ENCODE data around the gene TLE4.

DNA sequence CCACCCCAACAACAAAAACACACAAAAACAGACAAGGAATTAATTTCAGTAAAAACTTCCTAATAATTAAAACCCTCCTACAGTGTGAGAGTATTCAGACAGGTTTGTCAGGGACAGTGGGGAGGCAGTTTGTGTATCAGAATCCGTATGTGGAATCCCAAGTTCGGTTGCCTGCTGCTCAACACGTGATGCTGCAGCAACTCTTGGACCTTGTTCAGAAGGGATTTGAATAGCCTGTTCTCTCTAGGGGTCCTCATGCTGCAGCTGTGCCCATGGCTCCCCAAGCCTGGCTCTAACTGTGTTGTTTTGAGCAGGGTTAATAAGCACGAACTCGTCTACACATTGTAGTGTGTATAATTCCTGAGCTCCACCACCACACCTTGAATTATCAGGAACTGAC, 28.7 kb downstream of the TLE4 start:
- no peak for TF ChIP-seq HDAC2 (IDR thresholded peaks at IDR 0.05)
- TF ChIP-seq, protein P1, sequence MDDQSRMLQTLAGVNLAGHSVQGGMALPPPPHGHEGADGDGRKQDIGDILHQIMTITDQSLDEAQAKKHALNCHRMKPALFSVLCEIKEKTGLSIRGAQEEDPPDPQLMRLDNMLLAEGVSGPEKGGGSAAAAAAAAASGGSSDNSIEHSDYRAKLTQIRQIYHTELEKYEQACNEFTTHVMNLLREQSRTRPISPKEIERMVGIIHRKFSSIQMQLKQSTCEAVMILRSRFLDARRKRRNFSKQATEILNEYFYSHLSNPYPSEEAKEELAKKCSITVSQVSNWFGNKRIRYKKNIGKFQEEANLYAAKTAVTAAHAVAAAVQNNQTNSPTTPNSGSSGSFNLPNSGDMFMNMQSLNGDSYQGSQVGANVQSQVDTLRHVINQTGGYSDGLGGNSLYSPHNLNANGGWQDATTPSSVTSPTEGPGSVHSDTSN (IDR thresholded peaks at IDR 0.05) = no peak
- TF ChIP-seq, protein P2, sequence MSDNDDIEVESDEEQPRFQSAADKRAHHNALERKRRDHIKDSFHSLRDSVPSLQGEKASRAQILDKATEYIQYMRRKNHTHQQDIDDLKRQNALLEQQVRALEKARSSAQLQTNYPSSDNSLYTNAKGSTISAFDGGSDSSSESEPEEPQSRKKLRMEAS (IDR thresholded peaks at IDR 0.05) = no peak
- TF ChIP-seq CHD2 (IDR thresholded peaks at IDR 0.05; ENCODE audit: low read length, partially characterized antibody) = no peak
- TF ChIP-seq, protein P3, sequence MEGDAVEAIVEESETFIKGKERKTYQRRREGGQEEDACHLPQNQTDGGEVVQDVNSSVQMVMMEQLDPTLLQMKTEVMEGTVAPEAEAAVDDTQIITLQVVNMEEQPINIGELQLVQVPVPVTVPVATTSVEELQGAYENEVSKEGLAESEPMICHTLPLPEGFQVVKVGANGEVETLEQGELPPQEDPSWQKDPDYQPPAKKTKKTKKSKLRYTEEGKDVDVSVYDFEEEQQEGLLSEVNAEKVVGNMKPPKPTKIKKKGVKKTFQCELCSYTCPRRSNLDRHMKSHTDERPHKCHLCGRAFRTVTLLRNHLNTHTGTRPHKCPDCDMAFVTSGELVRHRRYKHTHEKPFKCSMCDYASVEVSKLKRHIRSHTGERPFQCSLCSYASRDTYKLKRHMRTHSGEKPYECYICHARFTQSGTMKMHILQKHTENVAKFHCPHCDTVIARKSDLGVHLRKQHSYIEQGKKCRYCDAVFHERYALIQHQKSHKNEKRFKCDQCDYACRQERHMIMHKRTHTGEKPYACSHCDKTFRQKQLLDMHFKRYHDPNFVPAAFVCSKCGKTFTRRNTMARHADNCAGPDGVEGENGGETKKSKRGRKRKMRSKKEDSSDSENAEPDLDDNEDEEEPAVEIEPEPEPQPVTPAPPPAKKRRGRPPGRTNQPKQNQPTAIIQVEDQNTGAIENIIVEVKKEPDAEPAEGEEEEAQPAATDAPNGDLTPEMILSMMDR (IDR thresholded peaks at IDR 0.05) = no peak
- TF ChIP-seq PHF8 (IDR thresholded peaks at IDR 0.05; ENCODE audit: borderline replicate concordance, low read depth) = no peak
- TF ChIP-seq, protein P4, sequence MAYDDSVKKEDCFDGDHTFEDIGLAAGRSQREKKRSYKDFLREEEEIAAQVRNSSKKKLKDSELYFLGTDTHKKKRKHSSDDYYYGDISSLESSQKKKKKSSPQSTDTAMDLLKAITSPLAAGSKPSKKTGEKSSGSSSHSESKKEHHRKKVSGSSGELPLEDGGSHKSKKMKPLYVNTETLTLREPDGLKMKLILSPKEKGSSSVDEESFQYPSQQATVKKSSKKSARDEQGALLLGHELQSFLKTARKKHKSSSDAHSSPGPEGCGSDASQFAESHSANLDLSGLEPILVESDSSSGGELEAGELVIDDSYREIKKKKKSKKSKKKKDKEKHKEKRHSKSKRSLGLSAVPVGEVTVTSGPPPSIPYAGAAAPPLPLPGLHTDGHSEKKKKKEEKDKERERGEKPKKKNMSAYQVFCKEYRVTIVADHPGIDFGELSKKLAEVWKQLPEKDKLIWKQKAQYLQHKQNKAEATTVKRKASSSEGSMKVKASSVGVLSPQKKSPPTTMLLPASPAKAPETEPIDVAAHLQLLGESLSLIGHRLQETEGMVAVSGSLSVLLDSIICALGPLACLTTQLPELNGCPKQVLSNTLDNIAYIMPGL (CRISPR knock-in tag; IDR thresholded peaks at IDR 0.05; ENCODE audit: borderline replicate concordance) = no peak
- TF ChIP-seq POLR2A (IDR thresholded peaks at IDR 0.05; ENCODE audit: low read length) = no peak

All from A549 (cell line).